Activated T-cell treated with anti-CD3 and anti-CD28 coated beads, Interleukin-2, amount 50 U/mL, for 4 hours (primary cell): ENCODE data around the gene RPS6KB2. TPM values are rescaled to one million over a fixed set of nuclear protein-coding genes. Genes with fewer than 3 reads are reported as not detected.
A peak's percentile ranks its signal among the peaks of the same experiment; 100 is the strongest.

Experiments used
- ATAC-seq, 2 donors: fragments of 200-7000 bp; cut with Tn5 transposase; one replicate each; pipeline ENCODE4 v1.10.0; 2021
- DNase-seq: peaks from one replicate; pipeline ENCODE4 v3.0.0-alpha.2; 2020
- H3K27me3 Mint-ChIP-seq: one replicate; pipeline ENCODE4 v1.8.0; 2021; ENCODE audit warnings: low read depth, mixed read lengths
- H3K36me3 Mint-ChIP-seq: one replicate; pipeline ENCODE4 v1.8.0; 2022; ENCODE audit warnings: mixed read lengths; ENCODE audit not compliant: insufficient read depth
- H3K4me1 Mint-ChIP-seq: one replicate; pipeline ENCODE4 v1.8.0; 2021; ENCODE audit warnings: low read depth, mixed read lengths
- H3K4me3 Mint-ChIP-seq: one replicate; pipeline ENCODE4 v1.8.0; 2021; ENCODE audit warnings: mild to moderate bottlenecking, moderate library complexity, mixed read lengths
- H3K9me3 Mint-ChIP-seq: one replicate; pipeline ENCODE4 v1.8.0; 2021; ENCODE audit warnings: mixed read lengths
- total RNA-seq, 3 donors: library from RNA; stranded (reverse); gene quantifications; one replicate each; pipeline ENCODE4 v1.2.1, GENCODE V29; 2021

Gene RPS6KB2
- total RNA-seq, 3 donors from 2014 or later = 90.3 to 97.2 (median 92.7) TPM

DNA sequence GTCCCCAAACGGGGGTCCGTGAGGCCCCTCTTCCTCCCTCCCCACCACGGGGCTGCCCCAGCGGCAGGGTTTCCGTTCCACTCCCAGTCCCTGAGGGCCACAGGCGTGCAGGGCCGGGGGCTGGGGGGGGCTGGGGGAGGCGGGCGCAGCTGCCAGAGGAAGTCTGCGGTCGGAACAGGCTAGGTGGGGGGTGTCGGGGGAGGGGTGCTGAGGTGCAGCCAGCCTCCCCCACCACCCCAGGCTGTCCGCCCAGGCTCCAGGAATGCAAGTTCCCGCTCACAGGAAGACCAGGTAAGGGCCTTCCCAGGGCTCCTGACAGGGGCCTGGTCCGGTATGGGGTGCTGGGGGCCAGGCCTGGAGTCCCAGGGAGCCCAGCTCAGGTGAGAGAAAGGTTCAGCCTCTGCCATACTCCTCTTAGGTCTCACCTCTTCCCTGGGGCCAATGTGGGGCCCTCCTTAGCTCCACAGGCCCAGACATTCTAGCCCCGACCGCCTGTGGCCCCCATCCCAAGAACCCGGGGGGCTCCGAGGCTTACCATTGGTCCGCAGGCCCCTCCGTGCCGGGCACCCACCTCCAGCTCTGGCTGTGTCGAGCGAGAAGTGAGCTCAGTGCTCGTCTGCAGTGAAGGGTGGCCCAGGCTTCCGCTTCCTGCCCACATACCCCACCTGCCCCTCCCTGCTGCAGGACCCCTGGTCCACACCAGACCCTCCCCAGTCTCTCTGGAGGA lies 9.0 kb downstream of the RPS6KB2 start, which contains the start of gene PTPRCAP:
TSS of gene PTPRCAP (minus strand) at position 601 of the 727 bp plus-strand sequence. CDS start at position 538, 63 bp downstream.
- peak within 1 kb of the TSS; percentile 87 for H3K4me3 Mint-ChIP-seq

GRCh38 chr11:67437809-67438157 lies 9.5 kb downstream of the RPS6KB2 start:
- Mint-ChIP-seq H3K9me3 (no peaks in the 10 kb centered on the region), H3K36me3 (peaks cover 11% of the 10 kb centered on the region), H3K4me3 (peak overlapping the region; percentile 87), H3K4me1 (peaks cover 69% of the 10 kb centered on the region), H3K27me3 (no peaks in the 10 kb centered on the region)
- DNase-seq (no peak), ATAC-seq (no peak)

More for the DNA sequence above, 9.0 kb downstream of the RPS6KB2 start, which contains the start of gene PTPRCAP:
- Mint-ChIP-seq H3K27me3 (no peaks in the 10 kb centered on the region), H3K4me1 (peaks cover 68% of the 10 kb centered on the region), H3K36me3 (peaks cover 13% of the 10 kb centered on the region), H3K9me3 (no peaks in the 10 kb centered on the region)
- ATAC-seq (peak; percentile 24 to 29), DNase-seq (peak; percentile 66)

DNA sequence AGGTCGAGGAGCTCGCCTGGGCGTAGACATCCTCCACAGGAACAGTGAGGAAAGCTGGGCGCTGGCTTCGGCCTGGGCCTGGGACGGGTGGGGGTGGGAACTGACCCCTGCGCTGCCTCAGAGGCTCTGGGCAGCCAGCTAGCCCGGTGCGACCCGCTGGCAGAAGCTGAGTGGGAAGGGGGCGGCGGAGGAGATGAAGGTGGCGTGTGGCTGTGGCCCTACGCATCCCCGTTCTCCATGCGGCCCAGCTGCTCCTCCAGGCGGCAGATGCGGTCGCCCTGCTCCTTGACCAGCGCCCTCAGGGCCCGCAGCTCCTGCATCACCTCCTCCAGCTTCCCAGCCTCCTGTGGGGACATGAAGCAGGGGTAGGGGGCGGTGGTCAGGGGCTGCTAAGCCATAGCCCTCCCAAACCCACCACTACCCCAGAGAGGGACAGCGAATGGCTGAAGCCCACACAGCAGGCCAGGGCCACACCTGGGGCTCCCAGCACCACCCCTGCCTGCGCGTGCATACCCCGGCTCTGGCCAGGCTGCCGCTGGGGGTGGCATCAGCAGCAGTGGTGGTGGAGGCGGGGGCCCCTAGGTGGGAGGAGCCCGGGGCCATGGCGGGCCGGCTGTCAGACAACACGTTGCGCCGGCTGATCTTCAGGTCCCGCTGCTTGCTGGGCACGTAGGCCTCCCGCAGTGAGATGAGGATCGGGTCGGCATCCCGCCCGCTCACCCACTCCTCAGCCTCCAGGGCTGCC lies 10.0 kb downstream of the RPS6KB2 start:
- Mint-ChIP-seq H3K4me1 (peaks cover 65% of the 10 kb centered on the region), H3K9me3 (no peaks in the 10 kb centered on the region), H3K36me3 (peaks cover 11% of the 10 kb centered on the region), H3K4me3 (peak overlapping the region; percentile 87), H3K27me3 (no peaks in the 10 kb centered on the region)
- peak; percentile 49 to 51 for ATAC-seq
- DNase-seq = peak; percentile 67

DNA sequence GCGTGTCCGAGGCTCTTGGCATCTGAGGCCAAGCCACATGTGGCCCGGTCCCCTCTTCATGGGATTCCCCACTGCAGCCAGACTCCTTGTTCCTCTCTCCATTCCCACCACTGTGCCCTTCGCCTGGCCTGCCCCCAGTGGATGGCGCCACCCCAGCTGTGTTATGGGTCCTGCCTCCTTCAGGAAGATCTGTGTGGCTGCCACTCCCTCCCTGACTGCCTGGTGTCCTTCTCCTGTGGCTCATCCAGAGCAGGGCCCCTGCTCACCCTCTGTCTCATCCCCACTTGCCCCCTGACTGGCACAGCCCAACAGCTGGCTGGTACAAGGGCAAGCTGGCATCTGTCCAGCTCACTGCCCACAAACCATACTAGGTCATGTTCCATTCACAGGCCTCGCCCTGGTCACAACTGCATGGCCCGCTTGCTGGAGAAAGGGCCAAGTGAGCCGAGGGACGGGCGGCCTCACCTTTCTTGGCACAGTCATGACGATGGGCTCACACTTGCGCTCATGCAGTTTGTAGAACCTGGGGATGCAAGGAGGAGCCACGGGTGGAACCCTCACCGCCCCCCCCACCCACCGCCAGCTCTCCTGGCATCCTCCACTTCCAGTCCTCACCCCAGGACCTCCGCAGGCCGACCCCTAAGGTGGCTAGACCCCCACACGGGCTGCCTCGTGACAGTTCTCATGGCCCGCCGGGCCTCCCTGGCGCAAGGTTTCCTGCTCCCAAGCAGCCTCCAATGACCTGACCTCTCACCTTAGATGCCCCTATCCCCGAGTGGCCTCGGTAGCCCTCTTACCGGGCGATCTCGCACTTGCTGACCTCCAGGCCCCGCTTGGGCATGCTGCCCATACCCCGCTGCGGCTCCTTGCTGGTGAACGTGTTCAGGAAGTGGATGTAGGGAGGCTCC lies 11.3 kb downstream of the RPS6KB2 start:
- Mint-ChIP-seq H3K27me3 (no peaks in the 10 kb centered on the region), H3K4me3 (peak overlapping the region; percentile 87), H3K9me3 (no peaks in the 10 kb centered on the region), H3K36me3 (peaks cover 8% of the 10 kb centered on the region), H3K4me1 (peaks cover 62% of the 10 kb centered on the region)
- no peak for ATAC-seq
- no peak for DNase-seq

GRCh38 chr11:67440229-67441097 lies 12.2 kb downstream of the RPS6KB2 start:
- DNase-seq = no peak
- H3K27me3 Mint-ChIP-seq = no peaks in the 10 kb centered on the region

GRCh38 chr11:67441098-67441563 lies 12.8 kb downstream of the RPS6KB2 start:
- no peak overlapping the region for H3K4me3 Mint-ChIP-seq
- H3K36me3 Mint-ChIP-seq = peaks cover 4% of the 10 kb centered on the region
- H3K27me3 Mint-ChIP-seq = no peaks in the 10 kb centered on the region
- DNase-seq = no peak
- ATAC-seq = no peak
- peaks cover 68% of the 10 kb centered on the region for H3K4me1 Mint-ChIP-seq
- no peaks in the 10 kb centered on the region for H3K9me3 Mint-ChIP-seq

More at GRCh38 chr11:67440229-67441097, 12.2 kb downstream of the RPS6KB2 start:
- H3K4me1 Mint-ChIP-seq = peaks cover 65% of the 10 kb centered on the region
- peaks cover 4% of the 10 kb centered on the region for H3K36me3 Mint-ChIP-seq
- no peaks in the 10 kb centered on the region for H3K9me3 Mint-ChIP-seq
- no peak for ATAC-seq
- H3K4me3 Mint-ChIP-seq = peak overlapping the region; percentile 87

- no peak for ATAC-seq
- Mint-ChIP-seq H3K27me3 (no peaks in the 10 kb centered on the region), H3K36me3 (no peaks in the 10 kb centered on the region), H3K4me1 (peaks cover 70% of the 10 kb centered on the region), H3K4me3 (peak overlapping the region; percentile 74), H3K9me3 (no peaks in the 10 kb centered on the region)
- no peak for DNase-seq
Observed at GRCh38 chr11:67441731-67442351, 13.5 kb downstream of the RPS6KB2 start.

- H3K9me3 Mint-ChIP-seq = no peaks in the 10 kb centered on the region
- DNase-seq (no peak), ATAC-seq (no peak)
- no peaks in the 10 kb centered on the region for H3K27me3 Mint-ChIP-seq
- no peaks in the 10 kb centered on the region for H3K36me3 Mint-ChIP-seq
- H3K4me3 Mint-ChIP-seq = peak overlapping the region; percentile 74
- peaks cover 76% of the 10 kb centered on the region for H3K4me1 Mint-ChIP-seq
Observed at GRCh38 chr11:67442504-67443404, 14.5 kb downstream of the RPS6KB2 start.

- peaks cover 70% of the 10 kb centered on the region for H3K4me1 Mint-ChIP-seq
Observed at GRCh38 chr11:67445515-67445914, 17.2 kb downstream of the RPS6KB2 start.

DNA sequence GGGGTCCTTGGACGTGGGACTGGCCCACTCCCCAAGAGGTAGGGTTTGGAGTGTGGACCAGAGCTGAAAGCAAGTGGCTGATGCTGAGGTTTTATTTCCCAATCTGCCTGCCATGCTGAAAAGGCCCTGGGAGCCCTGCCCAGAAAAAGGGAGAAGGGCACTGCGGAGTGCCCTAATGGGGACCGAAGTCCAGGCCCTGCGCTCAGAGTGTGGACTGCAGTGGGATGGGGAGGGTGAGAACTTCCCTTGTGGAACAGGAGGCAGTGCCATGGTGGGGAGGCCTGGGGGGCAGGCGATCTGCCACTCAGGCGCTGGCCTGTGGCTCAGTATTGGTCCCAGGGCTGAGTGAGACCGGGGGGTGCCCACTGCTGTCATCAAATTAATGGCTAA lies 19.9 kb downstream of the RPS6KB2 start:
- DNase-seq (no peak), ATAC-seq (no peak)
- Mint-ChIP-seq H3K36me3 (no peaks in the 10 kb centered on the region), H3K27me3 (no peaks in the 10 kb centered on the region), H3K4me3 (no peak overlapping the region), H3K4me1 (peaks cover 54% of the 10 kb centered on the region), H3K9me3 (no peaks in the 10 kb centered on the region)

More at GRCh38 chr11:67445515-67445914, 17.2 kb downstream of the RPS6KB2 start:
- no peak for DNase-seq
- no peaks in the 10 kb centered on the region for H3K9me3 Mint-ChIP-seq
- H3K4me3 Mint-ChIP-seq = peak overlapping the region; percentile 13
- no peaks in the 10 kb centered on the region for H3K27me3 Mint-ChIP-seq
- ATAC-seq = no peak
- H3K36me3 Mint-ChIP-seq = no peaks in the 10 kb centered on the region

DNA sequence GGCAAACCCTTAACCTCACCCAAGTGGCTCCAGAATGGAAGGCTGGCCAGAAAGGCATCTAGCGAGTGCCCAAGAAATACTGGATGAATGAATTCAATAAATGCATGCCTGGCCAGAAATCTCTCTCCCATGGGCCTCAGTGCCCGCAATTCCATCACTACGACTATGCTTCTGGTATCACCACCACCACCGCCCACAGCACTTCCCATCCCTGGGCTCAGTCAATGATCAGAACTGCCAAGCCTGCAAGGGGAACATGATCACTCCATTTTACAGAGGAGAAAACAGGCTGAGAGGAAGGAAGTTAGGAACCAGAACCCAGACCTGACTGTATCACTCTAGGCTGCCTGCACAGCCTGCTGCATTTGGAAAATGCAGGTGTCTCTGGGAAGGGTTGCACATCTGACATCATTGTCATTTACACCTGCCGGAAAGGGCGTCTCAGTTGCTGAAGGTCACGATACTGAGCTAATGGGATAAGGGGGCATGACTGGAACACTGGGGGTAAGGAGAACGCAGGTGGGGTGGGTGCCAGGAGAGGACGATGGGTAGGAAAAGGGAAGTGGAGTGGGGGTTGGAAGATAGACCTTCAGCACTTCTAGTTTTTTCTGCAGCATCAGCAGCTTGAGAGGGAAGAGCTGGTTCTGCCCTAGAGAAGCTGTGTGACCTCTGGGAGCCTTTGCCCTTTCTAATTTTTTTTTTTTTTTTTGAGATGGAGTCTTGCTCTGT lies 21.0 kb downstream of the RPS6KB2 start:
- Mint-ChIP-seq H3K27me3 (no peaks in the 10 kb centered on the region), H3K9me3 (no peaks in the 10 kb centered on the region), H3K36me3 (no peaks in the 10 kb centered on the region), H3K4me1 (peaks cover 49% of the 10 kb centered on the region), H3K4me3 (no peak overlapping the region)
- DNase-seq = no peak
- no peak for ATAC-seq
